Ishikawa (cell line): ENCODE results near the gene PIP4P1.

ENCODE experiments used
- CEBPB ChIP-seq: IDR thresholded peaks from 2 replicates; pipeline ENCODE4 v1.6.1; 2012
- NFIC ChIP-seq: IDR thresholded peaks from 2 replicates; pipeline ENCODE4 v1.6.1; 2012
- RAD21 ChIP-seq: IDR thresholded peaks from 2 replicates; pipeline ENCODE4 v1.6.1; 2012; ENCODE audit warnings: low read depth
- REST ChIP-seq: IDR thresholded peaks from 2 replicates; pipeline ENCODE4 v1.6.1; 2012; ENCODE audit warnings: low read depth, mild to moderate bottlenecking
- USF1 ChIP-seq: IDR thresholded peaks from 2 replicates; pipeline ENCODE4 v1.6.1; 2012

DNA sequence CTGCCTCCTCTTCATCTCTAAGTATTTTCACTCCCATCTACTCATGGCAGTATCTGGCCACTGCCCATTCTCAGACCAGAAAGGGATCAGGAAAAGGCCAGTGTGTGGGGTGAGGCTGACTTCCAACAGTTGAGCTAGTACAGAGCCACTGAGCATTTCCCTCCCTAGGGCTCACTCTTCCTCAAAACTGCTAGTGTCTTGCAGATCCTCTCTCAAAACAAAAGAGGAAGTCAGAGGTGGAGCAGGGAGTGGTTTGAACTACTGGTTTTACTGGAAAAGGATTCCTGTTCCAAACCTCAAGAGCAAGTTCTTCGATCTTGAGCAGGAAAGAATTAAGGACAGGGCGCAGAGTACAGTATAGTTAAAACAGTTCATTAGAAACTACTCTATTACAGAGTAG is 32.4 kb upstream of the PIP4P1 start:
- TF ChIP-seq NFIC (no peak), RAD21 (no peak), CEBPB (no peak), USF1 (no peak), REST (no peak)
